ENCODE data around the gene HIC1.

- TF ChIP-seq, protein P1, sequence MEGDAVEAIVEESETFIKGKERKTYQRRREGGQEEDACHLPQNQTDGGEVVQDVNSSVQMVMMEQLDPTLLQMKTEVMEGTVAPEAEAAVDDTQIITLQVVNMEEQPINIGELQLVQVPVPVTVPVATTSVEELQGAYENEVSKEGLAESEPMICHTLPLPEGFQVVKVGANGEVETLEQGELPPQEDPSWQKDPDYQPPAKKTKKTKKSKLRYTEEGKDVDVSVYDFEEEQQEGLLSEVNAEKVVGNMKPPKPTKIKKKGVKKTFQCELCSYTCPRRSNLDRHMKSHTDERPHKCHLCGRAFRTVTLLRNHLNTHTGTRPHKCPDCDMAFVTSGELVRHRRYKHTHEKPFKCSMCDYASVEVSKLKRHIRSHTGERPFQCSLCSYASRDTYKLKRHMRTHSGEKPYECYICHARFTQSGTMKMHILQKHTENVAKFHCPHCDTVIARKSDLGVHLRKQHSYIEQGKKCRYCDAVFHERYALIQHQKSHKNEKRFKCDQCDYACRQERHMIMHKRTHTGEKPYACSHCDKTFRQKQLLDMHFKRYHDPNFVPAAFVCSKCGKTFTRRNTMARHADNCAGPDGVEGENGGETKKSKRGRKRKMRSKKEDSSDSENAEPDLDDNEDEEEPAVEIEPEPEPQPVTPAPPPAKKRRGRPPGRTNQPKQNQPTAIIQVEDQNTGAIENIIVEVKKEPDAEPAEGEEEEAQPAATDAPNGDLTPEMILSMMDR (IDR thresholded peaks at IDR 0.05; ENCODE audit: insufficient read depth, low read length), result no peak
- TF ChIP-seq POLR2AphosphoS5 (IDR thresholded peaks at IDR 0.05; ENCODE audit: low read depth), result no peak
- no peak for TF ChIP-seq GABPA (IDR thresholded peaks at IDR 0.05; ENCODE audit: low read depth)
These were observed 31.0 kb upstream of the HIC1 start for GRCh38 chr17:2023692-2024571.

All from HL-60 (cell line).